HepG2 (cell line): ENCODE measurements around the gene NINL. TPM values are rescaled to one million over a fixed set of nuclear protein-coding genes. Genes with fewer than 3 reads are reported as not detected.
A peak's percentile ranks its signal among the peaks of the same experiment; 100 is the strongest.

Experiments
- CEBPB ChIP-seq: IDR thresholded peaks from 2 replicates; pipeline ENCODE4 v1.6.1; 2011; ENCODE audit warnings: low read depth, low read length, improper control_type of control experiment, borderline replicate concordance
- ELF1 ChIP-seq: sonication (generic); formaldehyde crosslinking; IDR thresholded peaks from 2 replicates; pipeline ENCODE4 v1.4.0; 2020; ENCODE audit warnings: missing genetic modification reagents
- FOXK2 ChIP-seq: fragments of 450-650 bp; IDR thresholded peaks from 2 replicates; pipeline ENCODE4 v1.6.1; 2016
- KAT8 ChIP-seq: IDR thresholded peaks from 2 replicates; pipeline ENCODE4 v1.6.1; 2016; ENCODE audit warnings: missing genetic modification reagents, missing compliant biosample characterization
- RCOR2 ChIP-seq: IDR thresholded peaks from 2 replicates; pipeline ENCODE4 v1.6.1; 2016; ENCODE audit warnings: missing biosample characterization, missing genetic modification reagents
- ZMYM4 ChIP-seq: sonication (generic); formaldehyde crosslinking; IDR thresholded peaks from 2 replicates; pipeline ENCODE4 v1.8.1; 2023; ENCODE audit warnings: mild to moderate bottlenecking, missing genetic modification reagents
- ZNF430 ChIP-seq: sonication (generic); formaldehyde crosslinking; IDR thresholded peaks from 2 replicates; pipeline ENCODE4 v1.9.0; 2021; ENCODE audit warnings: mild to moderate bottlenecking, missing genetic modification reagents
- ZNF644 ChIP-seq: IDR thresholded peaks from 2 replicates; pipeline ENCODE4 v1.6.1; 2016; ENCODE audit warnings: low read depth
- polyA plus RNA-seq, 8 experiments: library from polyadenylated mRNA; depleted of rRNA in 3 of 8; stranded (reverse) in 7 of 8; unstranded in 1 of 8; fragments of >200 nt; fragmentation: Illumina TruSeq in 4 of 8; extraction: Trizol in 4 of 8; gene quantifications; 2 replicates each; pipeline versions ENCODE4 v1.2.1 to v1.2.3, GENCODE V29; 2011 to 2016; ENCODE audit warnings: low read depth in 4 of 8, missing spikeins in 1 of 8, mixed read lengths in 1 of 8; ENCODE audit not compliant: insufficient read depth in 1 of 8
- total RNA-seq, 5 experiments: library from RNA; depleted of rRNA; stranded (reverse); fragments of >200 nt; fragmentation: Illumina TruSeq; extraction: Trizol; gene quantifications; 2 replicates each; pipeline ENCODE4 v1.2.3, GENCODE V29; 2016; ENCODE audit warnings: low read depth in 1 of 5
- TF ChIP-seq, protein P1 (sequence below): IDR thresholded peaks from 2 replicates; pipeline ENCODE4 v1.6.1; 2016
- TF ChIP-seq, protein P2 (sequence below): sonication (generic); formaldehyde crosslinking; IDR thresholded peaks from 2 replicates; pipeline ENCODE4 v1.5.1; 2020; ENCODE audit warnings: mild to moderate bottlenecking, missing genetic modification reagents, borderline replicate concordance
- TF ChIP-seq, protein P3 (sequence below): sonication (generic); formaldehyde crosslinking; IDR thresholded peaks from 2 replicates; pipeline ENCODE4 v1.5.1; 2020; ENCODE audit warnings: mild to moderate bottlenecking, missing genetic modification reagents
- TF ChIP-seq, protein P4 (sequence below): sonication (generic); formaldehyde crosslinking; IDR thresholded peaks from 2 replicates; pipeline ENCODE4 v1.4.0; 2020; ENCODE audit warnings: missing genetic modification reagents, borderline replicate concordance
- TF ChIP-seq, protein P5 (sequence below): conservative IDR thresholded peaks from 2 replicates; pipeline ENCODE4 v1.6.1; 2018; ENCODE audit warnings: missing genetic modification reagents
- TF ChIP-seq, protein P6 (sequence below): sonication (generic); IDR thresholded peaks from 2 replicates; pipeline ENCODE4 v1.6.1; 2016; ENCODE audit warnings: low read depth, borderline replicate concordance

The NINL gene
- total and polyA plus RNA-seq, 2 of the 13 experiments (the other 11 are each of a cell fraction or from before 2014, with no cell fraction given), result 32.3 to 34.3 TPM

DNA sequence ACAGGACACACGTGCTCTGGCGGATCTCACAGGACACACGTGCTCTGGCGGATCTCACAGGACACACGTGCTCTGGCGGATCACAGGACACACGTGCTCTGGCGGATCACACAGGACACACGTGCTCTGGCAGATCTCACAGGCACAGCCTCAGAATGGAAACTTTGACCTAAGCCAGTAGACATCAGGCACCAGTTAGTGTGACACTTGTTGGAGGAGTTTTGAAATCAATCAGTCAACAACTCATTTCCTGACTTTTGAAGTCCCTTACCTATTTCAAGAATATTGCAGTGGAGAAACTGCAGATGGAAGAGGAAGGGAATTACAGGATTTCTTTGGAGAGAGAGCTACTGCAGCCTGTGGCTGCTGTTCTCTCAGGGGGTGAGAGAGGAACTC lies 17.6 kb upstream of the NINL start (continued):
- TF ChIP-seq, protein P1, sequence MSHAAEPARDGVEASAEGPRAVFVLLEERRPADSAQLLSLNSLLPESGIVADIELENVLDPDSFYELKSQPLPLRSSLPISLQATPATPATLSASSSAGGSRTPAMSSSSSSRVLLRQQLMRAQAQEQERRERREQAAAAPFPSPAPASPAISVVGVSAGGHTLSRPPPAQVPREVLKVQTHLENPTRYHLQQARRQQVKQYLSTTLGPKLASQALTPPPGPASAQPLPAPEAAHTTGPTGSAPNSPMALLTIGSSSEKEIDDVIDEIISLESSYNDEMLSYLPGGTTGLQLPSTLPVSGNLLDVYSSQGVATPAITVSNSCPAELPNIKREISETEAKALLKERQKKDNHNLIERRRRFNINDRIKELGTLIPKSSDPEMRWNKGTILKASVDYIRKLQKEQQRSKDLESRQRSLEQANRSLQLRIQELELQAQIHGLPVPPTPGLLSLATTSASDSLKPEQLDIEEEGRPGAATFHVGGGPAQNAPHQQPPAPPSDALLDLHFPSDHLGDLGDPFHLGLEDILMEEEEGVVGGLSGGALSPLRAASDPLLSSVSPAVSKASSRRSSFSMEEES, result peak; percentile 84
- peak; percentile 50; the same call in 1 of the 2 replicates for TF ChIP-seq ZMYM4 (CRISPR knock-in tag)
- peak; percentile 43; the same call in 1 of the 2 replicates for TF ChIP-seq ZNF430
- TF ChIP-seq RCOR2 (CRISPR knock-in tag), result peak; percentile 70; the same call in 1 of the 2 replicates
- TF ChIP-seq, protein P2, sequence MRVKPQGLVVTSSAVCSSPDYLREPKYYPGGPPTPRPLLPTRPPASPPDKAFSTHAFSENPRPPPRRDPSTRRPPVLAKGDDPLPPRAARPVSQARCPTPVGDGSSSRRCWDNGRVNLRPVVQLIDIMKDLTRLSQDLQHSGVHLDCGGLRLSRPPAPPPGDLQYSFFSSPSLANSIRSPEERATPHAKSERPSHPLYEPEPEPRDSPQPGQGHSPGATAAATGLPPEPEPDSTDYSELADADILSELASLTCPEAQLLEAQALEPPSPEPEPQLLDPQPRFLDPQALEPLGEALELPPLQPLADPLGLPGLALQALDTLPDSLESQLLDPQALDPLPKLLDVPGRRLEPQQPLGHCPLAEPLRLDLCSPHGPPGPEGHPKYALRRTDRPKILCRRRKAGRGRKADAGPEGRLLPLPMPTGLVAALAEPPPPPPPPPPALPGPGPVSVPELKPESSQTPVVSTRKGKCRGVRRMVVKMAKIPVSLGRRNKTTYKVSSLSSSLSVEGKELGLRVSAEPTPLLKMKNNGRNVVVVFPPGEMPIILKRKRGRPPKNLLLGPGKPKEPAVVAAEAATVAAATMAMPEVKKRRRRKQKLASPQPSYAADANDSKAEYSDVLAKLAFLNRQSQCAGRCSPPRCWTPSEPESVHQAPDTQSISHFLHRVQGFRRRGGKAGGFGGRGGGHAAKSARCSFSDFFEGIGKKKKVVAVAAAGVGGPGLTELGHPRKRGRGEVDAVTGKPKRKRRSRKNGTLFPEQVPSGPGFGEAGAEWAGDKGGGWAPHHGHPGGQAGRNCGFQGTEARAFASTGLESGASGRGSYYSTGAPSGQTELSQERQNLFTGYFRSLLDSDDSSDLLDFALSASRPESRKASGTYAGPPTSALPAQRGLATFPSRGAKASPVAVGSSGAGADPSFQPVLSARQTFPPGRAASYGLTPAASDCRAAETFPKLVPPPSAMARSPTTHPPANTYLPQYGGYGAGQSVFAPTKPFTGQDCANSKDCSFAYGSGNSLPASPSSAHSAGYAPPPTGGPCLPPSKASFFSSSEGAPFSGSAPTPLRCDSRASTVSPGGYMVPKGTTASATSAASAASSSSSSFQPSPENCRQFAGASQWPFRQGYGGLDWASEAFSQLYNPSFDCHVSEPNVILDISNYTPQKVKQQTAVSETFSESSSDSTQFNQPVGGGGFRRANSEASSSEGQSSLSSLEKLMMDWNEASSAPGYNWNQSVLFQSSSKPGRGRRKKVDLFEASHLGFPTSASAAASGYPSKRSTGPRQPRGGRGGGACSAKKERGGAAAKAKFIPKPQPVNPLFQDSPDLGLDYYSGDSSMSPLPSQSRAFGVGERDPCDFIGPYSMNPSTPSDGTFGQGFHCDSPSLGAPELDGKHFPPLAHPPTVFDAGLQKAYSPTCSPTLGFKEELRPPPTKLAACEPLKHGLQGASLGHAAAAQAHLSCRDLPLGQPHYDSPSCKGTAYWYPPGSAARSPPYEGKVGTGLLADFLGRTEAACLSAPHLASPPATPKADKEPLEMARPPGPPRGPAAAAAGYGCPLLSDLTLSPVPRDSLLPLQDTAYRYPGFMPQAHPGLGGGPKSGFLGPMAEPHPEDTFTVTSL (CRISPR knock-in tag), result peak; percentile 88; the same call in 1 of the 2 replicates
- peak; percentile 73; the same call in 1 of the 2 replicates for TF ChIP-seq CEBPB
- peak; percentile 54; the same call in 1 of the 2 replicates for TF ChIP-seq FOXK2
- TF ChIP-seq, protein P3, sequence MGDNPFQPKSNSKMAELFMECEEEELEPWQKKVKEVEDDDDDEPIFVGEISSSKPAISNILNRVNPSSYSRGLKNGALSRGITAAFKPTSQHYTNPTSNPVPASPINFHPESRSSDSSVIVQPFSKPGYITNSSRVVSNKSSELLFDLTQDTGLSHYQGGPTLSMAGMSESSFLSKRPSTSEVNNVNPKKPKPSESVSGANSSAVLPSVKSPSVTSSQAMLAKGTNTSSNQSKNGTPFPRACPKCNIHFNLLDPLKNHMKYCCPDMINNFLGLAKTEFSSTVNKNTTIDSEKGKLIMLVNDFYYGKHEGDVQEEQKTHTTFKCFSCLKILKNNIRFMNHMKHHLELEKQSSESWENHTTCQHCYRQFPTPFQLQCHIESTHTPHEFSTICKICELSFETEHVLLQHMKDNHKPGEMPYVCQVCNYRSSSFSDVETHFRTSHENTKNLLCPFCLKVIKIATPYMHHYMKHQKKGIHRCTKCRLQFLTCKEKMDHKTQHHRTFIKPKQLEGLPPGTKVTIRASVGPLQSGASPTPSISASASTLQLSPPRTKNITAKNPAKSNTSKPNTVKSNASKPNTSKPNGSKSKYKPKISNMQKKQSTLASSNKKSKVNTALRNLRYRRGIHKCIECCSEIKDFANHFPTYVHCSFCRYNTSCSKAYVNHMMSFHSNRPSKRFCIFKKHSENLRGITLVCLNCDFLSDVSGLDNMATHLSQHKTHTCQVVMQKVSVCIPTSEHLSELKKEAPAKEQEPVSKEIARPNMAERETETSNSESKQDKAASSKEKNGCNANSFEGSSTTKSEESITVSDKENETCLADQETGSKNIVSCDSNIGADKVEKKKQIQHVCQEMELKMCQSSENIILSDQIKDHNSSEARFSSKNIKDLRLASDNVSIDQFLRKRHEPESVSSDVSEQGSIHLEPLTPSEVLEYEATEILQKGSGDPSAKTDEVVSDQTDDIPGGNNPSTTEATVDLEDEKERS (CRISPR knock-in tag), result peak; percentile 76; the same call in 1 of the 2 replicates
- TF ChIP-seq, protein P4, sequence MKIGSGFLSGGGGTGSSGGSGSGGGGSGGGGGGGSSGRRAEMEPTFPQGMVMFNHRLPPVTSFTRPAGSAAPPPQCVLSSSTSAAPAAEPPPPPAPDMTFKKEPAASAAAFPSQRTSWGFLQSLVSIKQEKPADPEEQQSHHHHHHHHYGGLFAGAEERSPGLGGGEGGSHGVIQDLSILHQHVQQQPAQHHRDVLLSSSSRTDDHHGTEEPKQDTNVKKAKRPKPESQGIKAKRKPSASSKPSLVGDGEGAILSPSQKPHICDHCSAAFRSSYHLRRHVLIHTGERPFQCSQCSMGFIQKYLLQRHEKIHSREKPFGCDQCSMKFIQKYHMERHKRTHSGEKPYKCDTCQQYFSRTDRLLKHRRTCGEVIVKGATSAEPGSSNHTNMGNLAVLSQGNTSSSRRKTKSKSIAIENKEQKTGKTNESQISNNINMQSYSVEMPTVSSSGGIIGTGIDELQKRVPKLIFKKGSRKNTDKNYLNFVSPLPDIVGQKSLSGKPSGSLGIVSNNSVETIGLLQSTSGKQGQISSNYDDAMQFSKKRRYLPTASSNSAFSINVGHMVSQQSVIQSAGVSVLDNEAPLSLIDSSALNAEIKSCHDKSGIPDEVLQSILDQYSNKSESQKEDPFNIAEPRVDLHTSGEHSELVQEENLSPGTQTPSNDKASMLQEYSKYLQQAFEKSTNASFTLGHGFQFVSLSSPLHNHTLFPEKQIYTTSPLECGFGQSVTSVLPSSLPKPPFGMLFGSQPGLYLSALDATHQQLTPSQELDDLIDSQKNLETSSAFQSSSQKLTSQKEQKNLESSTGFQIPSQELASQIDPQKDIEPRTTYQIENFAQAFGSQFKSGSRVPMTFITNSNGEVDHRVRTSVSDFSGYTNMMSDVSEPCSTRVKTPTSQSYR (CRISPR knock-in tag), result peak; percentile 5; the same call in 1 of the 2 replicates
- TF ChIP-seq, protein P5, sequence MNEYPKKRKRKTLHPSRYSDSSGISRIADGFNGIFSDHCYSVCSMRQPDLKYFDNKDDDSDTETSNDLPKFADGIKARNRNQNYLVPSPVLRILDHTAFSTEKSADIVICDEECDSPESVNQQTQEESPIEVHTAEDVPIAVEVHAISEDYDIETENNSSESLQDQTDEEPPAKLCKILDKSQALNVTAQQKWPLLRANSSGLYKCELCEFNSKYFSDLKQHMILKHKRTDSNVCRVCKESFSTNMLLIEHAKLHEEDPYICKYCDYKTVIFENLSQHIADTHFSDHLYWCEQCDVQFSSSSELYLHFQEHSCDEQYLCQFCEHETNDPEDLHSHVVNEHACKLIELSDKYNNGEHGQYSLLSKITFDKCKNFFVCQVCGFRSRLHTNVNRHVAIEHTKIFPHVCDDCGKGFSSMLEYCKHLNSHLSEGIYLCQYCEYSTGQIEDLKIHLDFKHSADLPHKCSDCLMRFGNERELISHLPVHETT (CRISPR knock-in tag), result 0 out of 2 replicates have a peak, but pooled peaks have one; percentile 40
- peak; percentile 43; the same call in 1 of the 2 replicates for TF ChIP-seq ELF1
- TF ChIP-seq ZNF644 (CRISPR knock-in tag), result peak; percentile 57; the same call in 1 of the 2 replicates
- TF ChIP-seq, protein P6, sequence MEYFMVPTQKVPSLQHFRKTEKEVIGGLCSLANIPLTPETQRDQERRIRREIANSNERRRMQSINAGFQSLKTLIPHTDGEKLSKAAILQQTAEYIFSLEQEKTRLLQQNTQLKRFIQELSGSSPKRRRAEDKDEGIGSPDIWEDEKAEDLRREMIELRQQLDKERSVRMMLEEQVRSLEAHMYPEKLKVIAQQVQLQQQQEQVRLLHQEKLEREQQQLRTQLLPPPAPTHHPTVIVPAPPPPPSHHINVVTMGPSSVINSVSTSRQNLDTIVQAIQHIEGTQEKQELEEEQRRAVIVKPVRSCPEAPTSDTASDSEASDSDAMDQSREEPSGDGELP, result 0 out of 2 replicates have a peak, but pooled peaks have one; percentile 31
- 0 out of 2 replicates have a peak, but pooled peaks have one; percentile 18 for TF ChIP-seq KAT8 (CRISPR knock-in tag)
